HG03066 (cell line): ENCODE data around the gene THOP1.

Source experiments
- ATAC-seq: cut with Tn5 transposase; IDR thresholded peaks from one replicate; pipeline ENCODE4 v1.9.1; 2021; ENCODE audit warnings: low read depth; ENCODE audit not compliant: unreplicated experiment

Gene THOP1

GRCh38 chr19:2848616-2849015 lies 63.3 kb downstream of the THOP1 start:
- no peak for ATAC-seq

GRCh38 chr19:2850256-2850925 lies 65.1 kb downstream of the THOP1 start:
- no peak for ATAC-seq

- ATAC-seq: no peak
These were observed 67.3 kb downstream of the THOP1 start for GRCh38 chr19:2852598-2852997.

- ATAC-seq: no peak
These were observed 67.8 kb downstream of the THOP1 start for GRCh38 chr19:2853015-2853606.

- ATAC-seq: no peak
These were observed 69.5 kb downstream of the THOP1 start for GRCh38 chr19:2854849-2855248.

GRCh38 chr19:2856457-2857050 lies 71.3 kb downstream of the THOP1 start:
- ATAC-seq: no peak

- no peak for ATAC-seq
These were observed 73.6 kb downstream of the THOP1 start for GRCh38 chr19:2858864-2859263.

- no peak for ATAC-seq
These were observed 78.5 kb downstream of the THOP1 start for GRCh38 chr19:2863816-2864215.
